ENCODE results near the gene CALHM5. TPM values are rescaled to one million over a fixed set of nuclear protein-coding genes. Genes with fewer than 3 reads are reported as not detected.

The CALHM5 gene
- total RNA-seq, 1 donor from 2014 or later = 0.33 TPM

DNA sequence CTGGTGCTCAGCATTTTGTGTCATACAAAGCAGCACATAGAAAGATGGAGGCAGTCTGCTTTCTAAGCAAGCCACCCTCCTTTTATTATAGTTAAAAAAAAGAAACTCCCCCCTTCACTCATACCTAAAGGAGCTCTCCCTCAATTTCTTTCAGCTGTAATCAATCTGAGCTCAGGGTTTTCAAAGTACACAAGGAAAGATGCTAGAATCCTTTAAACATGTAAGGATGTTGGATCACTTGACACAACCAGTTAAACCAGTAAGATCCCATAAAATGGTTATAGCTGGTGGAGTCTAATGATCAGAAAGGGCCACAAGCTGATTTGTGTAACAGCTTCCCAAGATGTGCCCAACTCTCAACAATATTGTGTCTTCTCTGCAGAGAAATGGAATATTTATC, 42.0 kb downstream of the CALHM5 start, which contains the start of gene CALHM4:
Gene CALHM4 (plus strand): TSS at position 301 of the 400 bp plus-strand sequence. CDS start 43 bp downstream, at position 344.
- no peak within 1 kb of the TSS for H3K27ac Mint-ChIP-seq (ENCODE audit: unreplicated experiment)
- peaks cover 6% of the 10 kb centered on the region for H3K4me1 Mint-ChIP-seq
- no peak within 1 kb of the TSS for H3K4me3 Mint-ChIP-seq
- no peaks in the 10 kb centered on the region for H3K9me3 Mint-ChIP-seq
- TF ChIP-seq, protein P1, sequence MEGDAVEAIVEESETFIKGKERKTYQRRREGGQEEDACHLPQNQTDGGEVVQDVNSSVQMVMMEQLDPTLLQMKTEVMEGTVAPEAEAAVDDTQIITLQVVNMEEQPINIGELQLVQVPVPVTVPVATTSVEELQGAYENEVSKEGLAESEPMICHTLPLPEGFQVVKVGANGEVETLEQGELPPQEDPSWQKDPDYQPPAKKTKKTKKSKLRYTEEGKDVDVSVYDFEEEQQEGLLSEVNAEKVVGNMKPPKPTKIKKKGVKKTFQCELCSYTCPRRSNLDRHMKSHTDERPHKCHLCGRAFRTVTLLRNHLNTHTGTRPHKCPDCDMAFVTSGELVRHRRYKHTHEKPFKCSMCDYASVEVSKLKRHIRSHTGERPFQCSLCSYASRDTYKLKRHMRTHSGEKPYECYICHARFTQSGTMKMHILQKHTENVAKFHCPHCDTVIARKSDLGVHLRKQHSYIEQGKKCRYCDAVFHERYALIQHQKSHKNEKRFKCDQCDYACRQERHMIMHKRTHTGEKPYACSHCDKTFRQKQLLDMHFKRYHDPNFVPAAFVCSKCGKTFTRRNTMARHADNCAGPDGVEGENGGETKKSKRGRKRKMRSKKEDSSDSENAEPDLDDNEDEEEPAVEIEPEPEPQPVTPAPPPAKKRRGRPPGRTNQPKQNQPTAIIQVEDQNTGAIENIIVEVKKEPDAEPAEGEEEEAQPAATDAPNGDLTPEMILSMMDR (conservative IDR thresholded peaks at IDR 0.05) = no peak
- no peaks in the 10 kb centered on the region for H3K36me3 Mint-ChIP-seq (ENCODE audit: low read depth)
- DNase-seq (ENCODE audit: low read depth, low spot score) = no peak
- peaks cover 10% of the 10 kb centered on the region for H3K27me3 Mint-ChIP-seq (ENCODE audit: low read depth)

- H3K27me3 Mint-ChIP-seq (ENCODE audit: low read depth) = peaks cover 8% of the 10 kb centered on the region
- TF ChIP-seq, protein P1 (conservative IDR thresholded peaks at IDR 0.05) = no peak
- H3K9me3 Mint-ChIP-seq = no peaks in the 10 kb centered on the region
- DNase-seq (ENCODE audit: low read depth, low spot score) = no peak
- peaks cover 1% of the 10 kb centered on the region for H3K4me1 Mint-ChIP-seq
- no peaks in the 10 kb centered on the region for H3K36me3 Mint-ChIP-seq (ENCODE audit: low read depth)
- no peak overlapping the region for H3K4me3 Mint-ChIP-seq
- H3K27ac Mint-ChIP-seq (ENCODE audit: unreplicated experiment) = no peak overlapping the region
These were observed 44.6 kb downstream of the CALHM5 start for GRCh38 chr6:116556065-116556464.

DNA sequence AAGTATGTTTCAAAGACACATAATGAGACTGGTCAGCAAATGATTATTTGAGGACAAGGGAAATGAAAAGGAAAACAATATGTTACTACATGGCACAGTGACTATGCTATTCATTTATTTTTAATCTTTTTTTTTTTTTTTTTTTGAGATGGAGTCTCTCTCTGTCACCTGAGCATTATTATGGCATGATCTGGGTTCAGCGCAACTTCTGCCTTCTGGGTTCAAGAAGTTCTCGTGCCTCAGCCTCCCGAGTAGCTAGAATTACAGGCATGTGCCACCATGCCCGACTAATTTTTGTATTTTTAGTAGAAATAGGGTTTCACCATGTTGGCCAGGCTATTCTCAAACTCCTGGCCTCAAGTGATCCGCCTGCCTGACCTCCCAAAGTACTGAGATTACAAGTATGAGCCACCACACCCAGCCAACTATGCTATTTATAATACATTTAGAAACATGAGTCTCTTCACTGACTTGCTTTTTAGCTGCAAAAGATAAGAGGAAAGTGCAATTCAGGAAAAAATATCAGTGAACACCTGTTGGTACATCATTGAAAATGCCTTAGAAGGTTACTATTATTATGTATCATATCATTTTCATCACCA, 45.5 kb downstream of the CALHM5 start:
- Mint-ChIP-seq H3K27ac (ENCODE audit: unreplicated experiment) (no peak overlapping the region), H3K9me3 (no peaks in the 10 kb centered on the region), H3K4me3 (no peak overlapping the region), H3K27me3 (ENCODE audit: low read depth) (peaks cover 8% of the 10 kb centered on the region), H3K36me3 (ENCODE audit: low read depth) (no peaks in the 10 kb centered on the region), H3K4me1 (no peaks in the 10 kb centered on the region)
- TF ChIP-seq, protein P1 (conservative IDR thresholded peaks at IDR 0.05) = no peak
- no peak for DNase-seq (ENCODE audit: low read depth, low spot score)

DNA sequence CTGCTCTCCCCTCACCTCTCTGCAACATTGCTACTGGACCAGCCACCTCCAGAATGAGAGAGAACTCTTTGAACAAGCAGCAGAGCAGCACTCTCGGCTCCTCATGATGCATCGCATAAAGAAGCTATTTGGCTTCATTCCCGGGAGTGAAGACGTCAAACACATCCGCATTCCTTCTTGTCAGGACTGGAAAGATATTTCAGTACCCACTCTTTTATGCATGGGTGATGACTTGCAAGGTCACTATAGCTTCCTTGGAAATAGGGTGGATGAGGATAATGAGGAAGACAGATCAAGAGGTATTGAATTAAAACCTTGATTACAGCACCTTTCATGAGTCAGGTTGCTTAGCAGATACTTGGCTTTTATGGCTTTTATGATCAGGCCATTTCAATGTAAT, 46.5 kb downstream of the CALHM5 start:
- DNase-seq (ENCODE audit: low read depth, low spot score) = no peak
- Mint-ChIP-seq H3K9me3 (no peaks in the 10 kb centered on the region), H3K27ac (ENCODE audit: unreplicated experiment) (no peak overlapping the region), H3K36me3 (ENCODE audit: low read depth) (no peaks in the 10 kb centered on the region), H3K4me1 (no peaks in the 10 kb centered on the region), H3K27me3 (ENCODE audit: low read depth) (peaks cover 8% of the 10 kb centered on the region), H3K4me3 (no peak overlapping the region)
- TF ChIP-seq, protein P1 (conservative IDR thresholded peaks at IDR 0.05) = no peak

DNA sequence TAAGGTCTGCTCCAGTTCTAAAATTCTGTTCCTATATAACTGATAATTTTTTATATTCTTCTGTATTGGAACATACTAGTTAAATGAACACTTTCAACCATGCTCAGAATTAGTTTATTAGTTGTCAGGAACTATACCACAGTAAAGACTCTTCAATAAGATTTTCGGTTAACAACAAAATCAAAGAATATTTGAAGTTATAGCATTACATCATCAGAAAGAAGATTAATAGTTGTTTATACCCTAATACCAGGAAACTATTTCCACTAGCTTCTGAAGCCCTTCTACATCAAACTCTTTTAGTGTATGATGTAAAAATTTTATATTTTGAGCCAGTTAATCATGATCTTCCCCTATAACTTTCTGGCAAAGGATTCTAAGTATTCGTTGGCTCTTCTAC, 48.7 kb downstream of the CALHM5 start:
- DNase-seq (ENCODE audit: low read depth, low spot score) = no peak
- H3K27ac Mint-ChIP-seq (ENCODE audit: unreplicated experiment) = no peak overlapping the region
- TF ChIP-seq, protein P1 (conservative IDR thresholded peaks at IDR 0.05) = no peak
- no peaks in the 10 kb centered on the region for H3K9me3 Mint-ChIP-seq
- H3K36me3 Mint-ChIP-seq (ENCODE audit: low read depth) = no peaks in the 10 kb centered on the region
- H3K4me3 Mint-ChIP-seq = no peak overlapping the region
- no peaks in the 10 kb centered on the region for H3K4me1 Mint-ChIP-seq
- peaks cover 2% of the 10 kb centered on the region for H3K27me3 Mint-ChIP-seq (ENCODE audit: low read depth)

All from neural crest cell (in vitro differentiated cells).